Hypothalamus (tissue), 51 donors: ENCODE data around the gene LGSN.
A peak's percentile ranks its signal among the peaks of the same experiment; 100 is the strongest.
"Not testable (repeated sequence)": the region's sequence is repeated elsewhere in the genome, so short reads cannot be mapped to it uniquely, and the experiment has no call there.

Experiments
- DNase-seq, 51 donors: peaks; one replicate each; lab custom pipeline; 2025; lab: John Stamatoyannopoulos, UW

The LGSN gene, protein sequence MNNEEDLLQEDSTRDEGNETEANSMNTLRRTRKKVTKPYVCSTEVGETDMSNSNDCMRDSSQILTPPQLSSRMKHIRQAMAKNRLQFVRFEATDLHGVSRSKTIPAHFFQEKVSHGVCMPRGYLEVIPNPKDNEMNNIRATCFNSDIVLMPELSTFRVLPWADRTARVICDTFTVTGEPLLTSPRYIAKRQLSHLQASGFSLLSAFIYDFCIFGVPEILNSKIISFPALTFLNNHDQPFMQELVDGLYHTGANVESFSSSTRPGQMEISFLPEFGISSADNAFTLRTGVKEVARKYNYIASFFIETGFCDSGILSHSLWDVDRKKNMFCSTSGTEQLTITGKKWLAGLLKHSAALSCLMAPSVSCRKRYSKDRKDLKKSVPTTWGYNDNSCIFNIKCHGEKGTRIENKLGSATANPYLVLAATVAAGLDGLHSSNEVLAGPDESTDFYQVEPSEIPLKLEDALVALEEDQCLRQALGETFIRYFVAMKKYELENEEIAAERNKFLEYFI

DNA sequence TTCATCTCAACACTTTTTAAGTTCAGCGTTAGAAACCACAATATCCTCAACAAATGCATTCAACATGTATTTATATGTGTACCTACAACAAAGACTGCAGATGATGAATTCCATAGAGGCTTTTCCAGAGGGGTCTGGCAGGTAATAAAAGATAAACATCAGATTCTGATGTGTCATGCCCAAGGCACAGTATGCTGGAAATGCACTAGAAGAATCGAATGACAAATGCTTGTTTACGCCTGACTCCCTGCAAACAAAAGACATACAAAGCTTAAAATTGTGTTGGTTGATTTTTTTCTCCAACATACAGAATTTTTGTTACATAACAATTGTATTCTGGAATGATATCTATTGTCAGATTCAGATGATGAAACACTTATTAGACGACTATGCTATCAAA lies at the start of gene LGSN:
TSS of gene LGSN (minus strand) at position 45 of the 400 bp plus-strand sequence. CDS start at position 5, 40 bp downstream.
- DNase-seq = no peak

DNA sequence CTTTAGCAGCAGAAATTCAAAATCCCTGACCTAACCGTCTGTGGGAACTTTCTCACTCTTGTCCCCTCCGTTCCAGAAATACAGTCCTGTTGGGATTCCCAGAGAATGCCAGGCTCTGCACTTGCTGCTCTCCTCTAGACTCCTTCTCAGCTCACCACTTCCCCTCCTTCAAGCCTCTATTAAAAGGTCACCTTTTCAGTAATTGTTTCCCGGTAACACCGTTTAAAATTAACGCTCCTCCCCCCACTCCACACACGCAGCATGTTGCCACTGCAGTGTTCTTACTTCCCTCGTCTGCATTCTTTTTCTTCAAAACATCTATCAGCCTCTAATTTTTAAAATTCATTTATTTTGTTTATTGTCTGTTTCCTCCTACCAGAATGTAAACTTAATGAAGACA lies 48.6 kb upstream of the LGSN start:
- DNase-seq = no peak

DNA sequence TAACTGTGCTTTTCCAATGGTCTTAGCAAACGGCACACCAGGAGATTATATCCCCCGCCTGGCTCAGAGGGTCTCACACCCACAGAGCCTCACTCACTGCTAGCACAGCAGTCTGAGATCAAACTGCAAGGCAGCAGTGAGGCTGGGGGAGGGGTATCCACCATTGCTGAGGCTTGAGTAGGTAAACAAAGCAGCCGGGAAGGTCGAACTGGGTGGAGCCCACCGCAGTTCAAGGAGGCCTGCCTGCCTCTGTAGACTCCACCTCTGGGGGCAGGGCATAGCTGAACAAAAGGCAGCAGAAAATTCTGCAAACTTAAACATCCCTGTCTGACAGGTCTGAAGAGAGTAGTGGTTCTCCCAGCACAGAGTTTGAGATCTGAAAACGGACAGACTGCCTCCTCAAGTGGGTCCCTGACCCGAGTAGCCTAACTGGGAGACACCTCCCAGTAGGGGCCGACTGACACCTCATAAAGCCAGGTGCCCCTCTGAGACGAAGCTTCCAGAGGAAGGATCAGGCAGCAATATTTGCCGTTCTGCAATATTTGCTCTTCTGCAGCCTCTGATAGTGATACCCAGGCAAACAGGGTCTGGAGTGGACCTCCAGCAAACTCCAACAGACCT lies 42.8 kb upstream of the LGSN start:
- not testable (repeated sequence) for DNase-seq

DNA sequence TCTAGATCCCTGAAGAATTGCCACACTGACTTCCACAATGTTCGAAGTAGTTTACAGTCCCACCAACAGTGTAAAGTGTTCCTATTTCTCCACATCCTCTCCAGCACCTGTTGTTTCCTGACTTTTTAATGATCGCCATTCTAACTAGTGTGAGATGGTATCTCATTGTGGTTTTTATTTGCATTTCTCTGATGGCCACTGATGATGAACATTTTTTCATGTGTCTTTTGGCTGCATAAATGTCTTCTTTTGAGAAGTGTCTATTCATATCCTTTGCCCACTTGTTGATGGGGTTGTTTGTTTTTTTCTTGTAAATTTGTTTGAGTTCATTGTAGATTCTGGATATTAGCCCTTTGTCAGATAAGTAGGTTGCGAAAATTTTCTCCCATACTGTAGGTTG lies 37.6 kb upstream of the LGSN start:
- not testable (repeated sequence) for DNase-seq

DNA sequence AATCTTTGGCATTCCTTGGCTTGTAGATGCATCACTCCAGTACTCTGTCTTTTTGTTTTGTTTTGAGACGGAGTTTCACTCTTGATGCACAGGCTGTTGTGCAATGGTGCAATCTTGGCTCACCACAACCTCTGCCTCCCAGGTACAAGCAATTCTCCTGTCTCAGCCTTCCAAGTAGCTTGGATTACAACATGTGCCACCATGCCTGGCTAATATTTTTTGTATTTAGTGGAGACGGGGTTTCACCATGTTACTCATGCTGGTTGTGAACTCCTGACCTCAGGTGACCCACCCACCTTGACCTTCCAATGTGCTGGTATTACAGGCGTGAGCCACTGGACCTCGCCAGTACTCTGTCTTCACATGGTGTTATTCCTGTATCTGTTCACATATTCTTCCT lies 35.8 kb upstream of the LGSN start:
- DNase-seq = no peak

DNA sequence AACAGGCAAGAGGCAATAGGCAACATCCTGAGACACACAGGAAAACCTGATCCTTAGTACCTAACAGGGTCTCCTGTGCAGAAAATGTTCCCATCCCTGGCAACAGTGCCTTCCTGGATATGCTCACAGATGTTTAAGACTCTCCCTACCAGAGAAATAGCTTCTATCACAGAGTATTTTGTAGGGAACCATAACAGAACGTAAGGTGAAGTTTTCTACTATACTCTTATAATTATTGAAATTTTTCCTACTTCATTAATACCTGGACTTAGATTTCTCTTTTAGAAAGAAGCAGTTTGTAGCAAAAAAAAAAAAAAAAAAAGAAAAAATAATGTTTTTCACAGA lies 33.5 kb upstream of the LGSN start:
- DNase-seq = no peak

DNA sequence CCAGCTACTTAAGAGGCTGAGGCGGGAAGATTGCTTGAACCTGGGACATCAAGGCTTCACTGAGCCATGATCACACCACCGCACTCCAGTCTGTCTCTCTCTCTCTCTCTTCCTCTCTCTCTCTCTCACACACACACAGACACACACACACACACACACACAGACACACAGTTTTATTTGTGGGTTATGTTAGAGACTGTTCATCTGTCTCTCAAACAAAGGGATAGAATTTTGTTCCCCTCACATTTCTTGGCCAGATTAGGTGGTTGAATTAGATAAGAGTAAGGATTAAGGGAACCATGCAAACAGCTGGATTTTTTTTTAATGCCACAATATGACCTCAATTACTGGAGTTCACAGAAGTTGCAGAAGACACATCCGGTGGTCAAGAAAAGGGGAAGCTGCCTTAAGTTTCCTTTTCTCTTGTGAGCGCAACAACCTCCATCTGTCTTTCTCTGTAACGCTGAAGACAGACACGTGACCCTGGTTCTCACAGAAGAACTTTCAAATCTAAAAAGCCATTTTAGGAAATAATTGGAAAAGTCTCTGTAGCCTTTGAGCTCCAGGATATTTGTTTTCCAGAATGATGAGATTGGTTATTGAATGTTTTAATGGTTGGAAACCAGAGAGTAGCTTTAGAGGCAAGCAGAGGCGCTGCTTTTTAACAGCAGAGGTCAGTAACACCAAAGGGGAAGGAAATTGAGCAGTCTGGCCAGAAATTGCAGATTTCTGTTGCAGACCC lies 32.9 kb upstream of the LGSN start:
- DNase-seq = peak in 16 of 51 donors; percentile 1 to 61 (median 10)

DNA sequence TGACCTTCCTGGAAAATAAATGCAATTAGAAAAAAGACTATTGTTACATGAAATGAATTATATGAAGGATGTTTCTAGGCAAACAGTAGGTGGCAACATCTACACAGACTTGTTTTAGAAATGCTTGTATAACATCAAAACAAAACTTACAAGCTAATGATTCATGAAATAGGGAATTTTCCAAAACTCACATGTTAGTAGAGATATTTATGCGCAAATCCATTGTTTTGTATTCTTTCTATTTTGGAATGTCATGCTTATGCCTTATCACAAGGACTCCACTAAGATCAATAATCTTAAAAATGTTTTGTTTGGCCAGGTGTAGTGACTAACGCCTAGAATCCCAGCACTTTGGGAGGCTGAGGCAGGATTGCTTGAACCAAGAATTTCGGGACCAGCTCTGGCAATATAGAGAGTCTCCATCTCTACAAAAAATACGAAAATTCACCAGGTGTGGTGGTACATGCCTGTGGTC lies 32.3 kb upstream of the LGSN start:
- DNase-seq = no peak

DNA sequence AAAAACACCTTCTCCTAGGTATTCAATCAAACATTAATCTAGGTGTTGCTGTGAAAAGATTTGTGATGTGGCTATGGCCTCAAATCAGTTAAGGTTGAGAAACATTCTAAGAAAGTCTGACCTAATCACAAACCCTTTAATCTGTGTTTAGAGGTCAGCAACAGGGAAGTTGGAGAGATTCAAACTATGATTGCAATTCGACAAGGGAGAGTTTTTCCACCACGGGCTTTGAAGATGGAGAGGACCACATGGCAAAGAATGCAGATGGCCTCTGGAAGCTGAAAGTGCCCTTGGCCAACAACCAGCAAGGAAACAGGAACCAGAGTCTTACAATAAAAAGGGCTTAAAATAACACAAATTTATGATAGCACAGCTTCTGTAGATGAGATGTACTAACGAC lies 29.6 kb upstream of the LGSN start:
- no peak for DNase-seq

DNA sequence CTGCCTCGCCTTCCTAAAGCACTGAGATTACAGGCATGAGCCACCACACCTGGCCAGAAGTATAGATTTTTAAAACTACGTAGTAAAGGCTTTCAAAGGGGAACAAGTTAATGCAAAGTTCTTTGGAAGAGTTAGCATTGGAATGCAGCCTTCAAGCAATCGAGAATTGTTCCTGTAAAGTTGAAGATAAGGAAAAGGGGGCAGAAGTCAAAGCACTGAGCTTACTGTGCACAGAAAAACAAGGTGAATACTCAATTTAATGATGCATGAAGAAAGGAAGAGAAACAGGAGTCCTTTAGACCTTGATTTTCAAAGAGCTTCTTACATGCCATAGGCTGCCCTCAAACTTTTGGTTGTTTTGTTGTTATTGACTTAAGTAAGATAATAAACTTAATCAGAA lies 29.1 kb upstream of the LGSN start:
- no peak for DNase-seq

DNA sequence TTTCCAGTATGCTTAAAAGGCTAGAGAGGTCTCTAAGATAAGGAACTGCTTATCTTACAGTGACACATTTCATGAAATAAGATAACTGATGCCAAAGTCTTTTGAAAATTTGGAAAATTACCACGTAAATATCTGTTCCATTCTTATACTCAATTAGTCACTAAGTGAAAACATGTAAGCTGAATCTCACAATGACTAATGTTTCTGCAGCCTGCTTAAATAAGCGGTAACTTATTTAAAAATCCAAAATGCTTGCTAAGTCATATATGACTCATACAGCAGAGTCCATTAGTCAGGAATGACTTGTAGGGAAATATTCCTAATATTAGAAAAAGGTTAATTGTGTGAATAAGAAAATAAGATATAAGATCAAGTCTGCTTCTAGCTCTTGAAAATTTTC lies 27.8 kb upstream of the LGSN start:
- no peak for DNase-seq

DNA sequence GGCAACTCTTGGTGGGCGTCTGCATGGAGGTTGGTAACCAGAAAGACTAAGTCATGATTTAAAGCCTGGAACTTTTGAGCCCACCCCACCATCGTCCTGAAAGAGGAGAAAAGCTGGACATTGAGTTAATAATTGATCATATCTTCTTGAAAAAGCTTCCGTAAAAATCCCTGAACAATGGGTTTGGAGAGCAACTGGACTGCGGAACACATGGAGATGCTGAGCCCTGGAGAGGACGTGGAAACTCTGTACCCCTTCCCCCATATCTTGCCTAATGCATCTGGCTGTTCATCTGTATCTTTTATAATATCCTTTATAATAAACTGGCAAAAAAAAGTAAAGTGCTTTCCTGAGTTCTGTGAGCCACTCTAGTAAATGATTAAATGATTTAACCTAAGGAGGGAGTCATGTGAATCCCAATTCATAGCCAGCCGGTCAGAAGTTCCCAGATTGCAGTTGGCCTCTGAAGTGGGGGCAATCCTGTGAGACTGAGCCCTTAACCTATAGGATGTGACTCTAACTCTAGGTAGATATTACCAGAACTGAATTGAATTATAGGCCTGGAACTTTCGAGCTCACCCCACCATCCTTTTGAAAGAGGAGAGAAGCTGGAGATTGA lies 26.5 kb upstream of the LGSN start:
- DNase-seq = no peak

DNA sequence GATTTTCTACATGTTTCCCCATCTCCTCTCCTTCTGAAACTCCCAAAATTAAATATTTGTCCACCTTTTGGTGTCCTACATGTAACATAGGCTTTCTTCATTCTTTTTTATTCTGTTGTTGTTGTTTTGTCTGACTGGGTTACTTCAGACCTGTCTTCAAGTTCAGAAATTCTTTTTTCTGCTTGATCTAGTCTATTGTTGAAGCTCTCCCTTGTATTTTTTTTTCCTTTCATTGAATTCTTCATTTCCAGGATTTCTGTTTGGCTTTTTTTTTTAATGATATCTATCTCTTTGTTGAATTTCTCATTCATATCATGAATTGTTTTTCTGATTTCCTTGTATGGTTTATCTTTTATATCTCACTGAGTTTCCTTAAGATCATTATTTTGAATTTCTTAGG lies 20.6 kb upstream of the LGSN start:
- DNase-seq = no peak

DNA sequence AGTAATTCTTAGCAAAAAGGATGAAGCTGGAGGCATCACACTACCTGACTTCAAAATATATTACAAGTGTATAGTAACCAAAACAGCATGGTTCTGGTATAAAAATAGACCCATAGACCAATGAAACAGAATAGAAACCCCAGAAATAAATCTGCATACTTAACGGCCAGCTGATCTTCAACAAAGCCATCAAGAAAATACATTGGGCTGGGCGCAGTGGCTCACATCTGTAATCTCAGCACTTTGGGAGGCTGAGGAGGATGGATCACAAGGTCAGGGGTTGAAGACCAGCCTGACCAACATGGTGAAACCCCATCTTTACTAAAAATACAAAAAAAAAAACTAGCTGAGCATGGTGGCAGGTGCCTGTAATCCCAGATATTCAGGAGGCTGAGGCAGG lies 14.9 kb upstream of the LGSN start:
- DNase-seq = not testable (repeated sequence)

DNA sequence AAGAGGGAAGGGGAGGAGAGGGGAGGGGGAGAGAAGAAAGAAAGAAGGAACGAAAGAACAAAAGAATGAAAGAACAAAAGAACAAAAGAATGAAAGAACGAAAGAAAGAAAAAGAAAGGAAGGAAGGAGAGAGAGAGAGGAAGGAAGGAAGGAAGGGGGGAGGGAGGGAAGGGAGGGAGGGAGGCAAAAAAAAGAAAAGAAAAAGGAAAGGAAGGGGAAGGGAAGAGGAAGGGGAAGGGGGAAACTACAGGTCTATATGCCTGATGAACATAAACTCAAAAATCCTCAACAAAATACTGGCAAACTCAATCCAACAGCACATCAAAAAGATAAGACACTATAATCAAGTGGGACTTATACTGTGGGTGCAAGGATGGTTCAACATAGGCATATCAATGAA lies 13.7 kb upstream of the LGSN start:
- no peak for DNase-seq

DNA sequence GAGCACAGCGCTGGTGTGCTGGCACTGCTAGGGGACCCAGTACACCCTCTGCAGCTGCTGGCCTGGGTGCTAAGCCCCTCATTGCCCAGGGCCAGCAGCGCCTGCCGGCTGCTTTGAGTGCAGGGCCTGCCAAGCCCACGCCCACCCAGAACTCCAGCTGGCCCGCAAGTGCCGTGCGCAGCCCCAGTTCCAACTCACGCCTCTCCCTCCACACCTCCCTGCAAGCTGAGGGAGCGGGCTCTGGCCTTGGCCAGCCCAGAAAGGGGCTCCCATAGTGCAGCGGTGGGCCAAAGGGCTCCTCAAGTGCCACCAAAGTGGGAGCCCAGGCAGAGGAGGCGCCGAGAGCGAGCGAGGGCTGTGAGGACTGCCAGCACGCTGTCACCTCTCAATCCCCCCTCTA lies 6.8 kb upstream of the LGSN start:
- not testable (repeated sequence) for DNase-seq

DNA sequence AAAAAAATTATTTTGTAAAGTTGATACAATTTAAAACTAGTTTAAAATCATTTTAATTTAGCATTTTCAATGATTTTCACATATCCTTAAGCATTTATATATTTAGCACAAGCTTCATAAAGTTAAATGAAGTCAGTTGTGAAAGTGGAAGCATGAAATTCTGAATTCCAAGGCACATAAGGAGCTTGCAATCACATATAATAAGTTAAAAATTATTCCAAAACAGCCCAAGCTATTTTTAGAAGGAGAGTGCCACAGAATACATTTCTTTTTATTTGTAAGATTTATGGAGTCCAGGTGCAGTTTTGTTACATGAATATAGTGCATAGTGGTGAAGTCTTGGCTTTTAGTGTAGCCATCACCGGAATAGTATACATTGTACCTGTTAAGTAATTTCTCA lies 3.2 kb upstream of the LGSN start:
- DNase-seq = no peak

DNA sequence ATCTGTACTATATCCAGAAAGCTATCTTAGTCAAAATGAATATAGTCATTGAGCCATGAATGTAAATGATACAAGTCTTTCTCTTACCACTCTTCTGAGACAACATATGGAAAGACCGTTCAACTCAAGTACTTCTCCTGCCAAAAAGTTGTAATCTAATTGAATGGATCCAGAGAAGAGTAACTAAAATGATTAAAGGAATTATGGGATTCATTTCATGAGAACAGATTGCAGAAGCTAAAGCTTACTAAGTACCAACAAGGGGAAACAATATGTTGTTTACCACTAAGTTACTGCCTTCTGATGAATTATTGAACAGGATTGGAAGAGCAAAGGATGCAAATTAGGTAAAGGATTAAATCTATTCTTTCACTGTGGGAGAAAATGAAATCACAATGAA lies 2.0 kb upstream of the LGSN start:
- DNase-seq = no peak

DNA sequence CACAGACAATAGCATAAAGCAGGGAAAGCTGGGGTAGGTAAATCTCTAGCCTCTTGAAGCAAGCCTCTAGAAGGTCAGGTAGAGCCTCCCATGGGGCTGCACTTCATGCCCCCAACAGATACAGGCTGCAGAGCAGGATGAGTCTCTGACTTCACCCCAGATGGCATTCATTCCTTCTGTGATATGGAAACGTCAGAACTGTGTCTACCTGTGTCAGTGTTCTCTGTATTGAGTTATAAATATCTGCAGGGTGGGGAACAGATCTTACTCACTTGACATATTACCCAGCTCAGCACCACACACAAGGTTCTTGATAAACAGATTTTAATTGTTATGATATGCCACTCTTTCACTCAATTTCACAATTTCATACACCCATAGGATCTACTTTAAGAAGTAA lies 2.1 kb downstream of the LGSN start:
- DNase-seq = no peak

DNA sequence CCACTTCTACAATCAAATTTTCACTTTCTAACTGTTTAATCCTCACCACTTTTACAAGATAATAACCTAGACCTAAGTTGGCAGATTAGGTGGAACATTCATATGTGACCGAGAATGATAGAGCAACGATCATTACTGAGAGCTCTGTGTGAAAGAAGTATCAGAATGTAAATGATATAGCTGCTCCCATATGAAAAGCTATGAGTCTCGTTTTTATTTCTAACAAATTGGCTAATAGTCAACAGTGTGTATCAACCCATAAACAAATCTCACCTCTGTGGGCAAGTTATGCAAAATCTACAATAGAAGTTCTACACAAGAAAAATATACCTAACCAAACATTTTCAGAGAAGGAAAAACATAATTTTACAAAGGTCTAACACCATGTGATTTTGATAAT lies 3.7 kb downstream of the LGSN start:
- DNase-seq = no peak

DNA sequence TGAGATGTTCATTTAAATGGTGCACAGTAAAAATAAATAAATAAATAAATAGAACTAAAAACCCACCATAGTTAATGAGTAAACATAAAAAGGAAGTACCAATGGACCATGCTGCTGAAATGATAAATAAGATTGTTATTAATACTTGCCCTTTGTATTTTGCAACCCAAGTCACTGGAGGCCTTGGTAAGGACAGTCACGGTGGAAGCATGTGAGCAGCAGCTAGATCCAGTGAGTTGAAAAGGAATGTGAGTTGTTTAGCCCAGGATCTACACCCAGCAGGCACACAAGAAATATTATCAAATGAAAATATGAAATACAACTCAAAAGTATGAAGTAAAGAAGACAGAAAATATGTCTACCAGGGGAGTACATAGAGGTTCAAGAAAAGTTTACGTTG lies 6.7 kb downstream of the LGSN start:
- DNase-seq = no peak
